ENCODE data around the gene CRYAB. TPM values are rescaled to one million over a fixed set of nuclear protein-coding genes. Genes with fewer than 3 reads are reported as not detected.

Gene CRYAB
- total RNA-seq, 1 donor from 2014 or later, result 6,704 TPM

- no peaks in the 10 kb centered on the region for H3K9me3 ChIP-seq (replicated peaks)
- no peak for DNase-seq
- no peaks in the 10 kb centered on the region for H3K27me3 ChIP-seq (ENCODE audit: low read depth)
- H3K4me3 ChIP-seq, result peak overlapping the region; percentile 88
- peak overlapping the region; percentile 96 for H3K27ac ChIP-seq (replicated peaks)
- peaks cover 41% of the 10 kb centered on the region for H3K36me3 ChIP-seq
- peaks cover 27% of the 10 kb centered on the region for H3K4me1 ChIP-seq
- TF ChIP-seq CTCF (IDR thresholded peaks at IDR 0.05; ENCODE audit: borderline replicate concordance), result no peak
- intact Hi-C loops (cut with micrococcal nuclease), result no loop called here
Observed at GRCh38 chr11:111870522-111870885, 41.1 kb downstream of the CRYAB start.

- no peak overlapping the region for H3K27ac ChIP-seq (replicated peaks)
- no peaks in the 10 kb centered on the region for H3K27me3 ChIP-seq (ENCODE audit: low read depth)
- H3K4me1 ChIP-seq, result peaks cover 27% of the 10 kb centered on the region
- H3K4me3 ChIP-seq, result peak overlapping the region; percentile 88
- no peaks in the 10 kb centered on the region for H3K9me3 ChIP-seq (replicated peaks)
- H3K36me3 ChIP-seq, result peaks cover 42% of the 10 kb centered on the region
- no peak for DNase-seq
- TF ChIP-seq CTCF (IDR thresholded peaks at IDR 0.05; ENCODE audit: borderline replicate concordance), result no peak
- intact Hi-C loops (cut with micrococcal nuclease), result no loop called here
Observed at GRCh38 chr11:111870113-111870512, 41.5 kb downstream of the CRYAB start.

- intact Hi-C loops (cut with micrococcal nuclease), result no loop called here
- H3K27me3 ChIP-seq (ENCODE audit: low read depth), result no peaks in the 10 kb centered on the region
- no peak for TF ChIP-seq CTCF (IDR thresholded peaks at IDR 0.05; ENCODE audit: borderline replicate concordance)
Observed at GRCh38 chr11:111860257-111860656, 51.3 kb downstream of the CRYAB start.

More at GRCh38 chr11:111860257-111860656, 51.3 kb downstream of the CRYAB start:
- Histone ChIP-seq H3K27ac (replicated peaks) (no peak overlapping the region), H3K4me3 (no peak overlapping the region), H3K4me1 (no peaks in the 10 kb centered on the region), H3K9me3 (replicated peaks) (no peaks in the 10 kb centered on the region), H3K36me3 (peaks cover 84% of the 10 kb centered on the region)
- DNase-seq, result no peak

Other genes starting within 250 kb of the CRYAB start
- 6.5 TPM for gene PPP2R1B, start 145.4 kb downstream of the CRYAB start, total RNA-seq
- 14.4 TPM for gene ALG9, start 40.2 kb downstream of the CRYAB start, total RNA-seq
- 0.93 TPM for gene FDXACB1, start 32.6 kb downstream of the CRYAB start, total RNA-seq
- 26.0 TPM for gene CFAP68, start 32.2 kb downstream of the CRYAB start, total RNA-seq
- gene HSPB2, start 964 bp upstream of the CRYAB start, total RNA-seq, result 36.5 TPM
- gene C11orf52, start 7.1 kb upstream of the CRYAB start, total RNA-seq, result 1.2 TPM
- gene DIXDC1, start 25.6 kb upstream of the CRYAB start, total RNA-seq, result 20.2 TPM
- 176 TPM for gene DLAT, start 113.6 kb upstream of the CRYAB start, total RNA-seq
- 2.2 TPM for gene PIH1D2, start 162.2 kb upstream of the CRYAB start, total RNA-seq
- 7.6 TPM for gene NKAPD1, start 162.5 kb upstream of the CRYAB start, total RNA-seq
- 189 TPM for gene TIMM8B, start 175.0 kb upstream of the CRYAB start, total RNA-seq
- 290 TPM for gene SDHD, start 175.1 kb upstream of the CRYAB start, total RNA-seq